HEK293 (cell line): Measurements from ENCODE around the gene CLASP1.

Experiments used
- ZBTB20 ChIP-seq: fragments of 450-650 bp; formaldehyde crosslinking; IDR thresholded peaks from 2 replicates; pipeline ENCODE4 v1.5.1; 2016; ENCODE audit warnings: missing biosample characterization, missing genetic modification characterization
- ZNF114 ChIP-seq: fragments of 450-650 bp; formaldehyde crosslinking; IDR thresholded peaks from 2 replicates; pipeline ENCODE4 v1.5.0; 2017; ENCODE audit warnings: missing biosample characterization, missing genetic modification characterization
- ZNF302 ChIP-seq: fragments of 450-650 bp; formaldehyde crosslinking; IDR thresholded peaks from 2 replicates; pipeline ENCODE4 v1.5.1; 2016; ENCODE audit warnings: missing biosample characterization, missing genetic modification characterization, low read depth
- ZNF510 ChIP-seq: fragments of 450-650 bp; formaldehyde crosslinking; IDR thresholded peaks from 2 replicates; pipeline ENCODE4 v1.5.1; 2018; ENCODE audit warnings: mild to moderate bottlenecking, missing genetic modification characterization, missing biosample characterization; ENCODE audit not compliant: insufficient replicate concordance
- ZNF776 ChIP-seq: fragments of 450-650 bp; formaldehyde crosslinking; IDR thresholded peaks from 2 replicates; pipeline ENCODE4 v1.5.0; 2017; ENCODE audit warnings: missing biosample characterization, missing genetic modification characterization, borderline replicate concordance
- TF ChIP-seq, protein P1 (sequence below): fragments of 450-650 bp; formaldehyde crosslinking; IDR thresholded peaks from 2 replicates; pipeline ENCODE4 v1.5.1; 2016; ENCODE audit warnings: missing biosample characterization, missing genetic modification characterization
- TF ChIP-seq, protein P2 (sequence below): sonication (generic); formaldehyde crosslinking; IDR thresholded peaks from 2 replicates; pipeline ENCODE4 v1.8.1; 2022; ENCODE audit warnings: mild to moderate bottlenecking, moderate library complexity, missing genetic modification reagents

DNA sequence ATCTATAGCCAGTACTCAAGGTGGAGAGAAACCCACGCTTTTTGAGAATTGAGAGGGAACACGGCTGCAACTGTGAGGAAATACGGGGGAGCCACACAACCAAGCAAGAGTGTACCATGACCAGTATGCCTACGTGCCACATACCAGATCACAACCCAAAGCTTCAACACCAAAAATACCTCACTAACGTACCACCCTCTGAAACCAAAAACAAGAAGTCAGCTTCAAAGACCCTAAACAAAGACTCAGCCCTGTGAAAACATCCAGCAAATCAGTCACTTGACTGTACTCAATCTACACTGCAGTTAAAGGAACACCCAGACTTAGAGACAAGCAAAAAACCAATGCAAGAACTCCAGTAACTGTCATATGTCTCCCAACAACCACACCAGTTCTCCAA lies 101.6 kb downstream of the CLASP1 start:
- TF ChIP-seq, protein P1, sequence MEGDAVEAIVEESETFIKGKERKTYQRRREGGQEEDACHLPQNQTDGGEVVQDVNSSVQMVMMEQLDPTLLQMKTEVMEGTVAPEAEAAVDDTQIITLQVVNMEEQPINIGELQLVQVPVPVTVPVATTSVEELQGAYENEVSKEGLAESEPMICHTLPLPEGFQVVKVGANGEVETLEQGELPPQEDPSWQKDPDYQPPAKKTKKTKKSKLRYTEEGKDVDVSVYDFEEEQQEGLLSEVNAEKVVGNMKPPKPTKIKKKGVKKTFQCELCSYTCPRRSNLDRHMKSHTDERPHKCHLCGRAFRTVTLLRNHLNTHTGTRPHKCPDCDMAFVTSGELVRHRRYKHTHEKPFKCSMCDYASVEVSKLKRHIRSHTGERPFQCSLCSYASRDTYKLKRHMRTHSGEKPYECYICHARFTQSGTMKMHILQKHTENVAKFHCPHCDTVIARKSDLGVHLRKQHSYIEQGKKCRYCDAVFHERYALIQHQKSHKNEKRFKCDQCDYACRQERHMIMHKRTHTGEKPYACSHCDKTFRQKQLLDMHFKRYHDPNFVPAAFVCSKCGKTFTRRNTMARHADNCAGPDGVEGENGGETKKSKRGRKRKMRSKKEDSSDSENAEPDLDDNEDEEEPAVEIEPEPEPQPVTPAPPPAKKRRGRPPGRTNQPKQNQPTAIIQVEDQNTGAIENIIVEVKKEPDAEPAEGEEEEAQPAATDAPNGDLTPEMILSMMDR (tag by site-specific recombination): no peak
- no peak for TF ChIP-seq ZNF114
- no peak for TF ChIP-seq ZBTB20 (tag by site-specific recombination)
- no peak for TF ChIP-seq ZNF510 (tag by site-specific recombination)
- TF ChIP-seq, protein P2, sequence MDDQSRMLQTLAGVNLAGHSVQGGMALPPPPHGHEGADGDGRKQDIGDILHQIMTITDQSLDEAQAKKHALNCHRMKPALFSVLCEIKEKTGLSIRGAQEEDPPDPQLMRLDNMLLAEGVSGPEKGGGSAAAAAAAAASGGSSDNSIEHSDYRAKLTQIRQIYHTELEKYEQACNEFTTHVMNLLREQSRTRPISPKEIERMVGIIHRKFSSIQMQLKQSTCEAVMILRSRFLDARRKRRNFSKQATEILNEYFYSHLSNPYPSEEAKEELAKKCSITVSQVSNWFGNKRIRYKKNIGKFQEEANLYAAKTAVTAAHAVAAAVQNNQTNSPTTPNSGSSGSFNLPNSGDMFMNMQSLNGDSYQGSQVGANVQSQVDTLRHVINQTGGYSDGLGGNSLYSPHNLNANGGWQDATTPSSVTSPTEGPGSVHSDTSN (CRISPR knock-in tag): no peak
- no peak for TF ChIP-seq ZNF302 (tag by site-specific recombination)
- no peak for TF ChIP-seq ZNF776
